GM12878 (cell line): ENCODE measurements around the gene TSHZ3. TPM values are rescaled to one million over a fixed set of nuclear protein-coding genes. Genes with fewer than 3 reads are reported as not detected.

ENCODE experiments used
- ATAC-seq: fragments of 200-7000 bp; cut with Tn5 transposase; 3 replicates; pipeline ENCODE4 v1.9.1; 2020; ENCODE audit warnings: mild to moderate bottlenecking, moderate library complexity
- BruUV-seq: library from RNA; stranded (reverse); fragments of 400-500 nt; replicated peaks from 2 replicates; lab custom pipeline; 2021; lab: Mats Ljungman, UMichigan
- CTCF ChIA-PET: fragments of 300-600 bp; sonication (Branson Sonifier 250); formaldehyde crosslinking; extraction: SDS; loops from one replicate; lab custom pipeline; 2021; ENCODE audit warnings: inconsistent platforms; lab: Yijun Ruan, JAX
- POLR2A ChIA-PET: fragments of 350-600 bp; formaldehyde crosslinking; extraction: SDS; loops from one replicate; lab custom pipeline; 2021; ENCODE audit warnings: inconsistent platforms; lab: Charles Lee
- RAD21 ChIA-PET: fragments of 300-600 bp; sonication (Branson Sonifier 250); formaldehyde crosslinking; loops from one replicate; lab custom pipeline; 2023; ENCODE audit warnings: antibody characterized with exemption; ENCODE audit not compliant: unreplicated experiment; lab: Charles Lee
- SMC1A ChIA-PET: fragments of 300-600 bp; sonication (Branson Sonifier 250); formaldehyde crosslinking; loops from one replicate; lab custom pipeline; 2023; ENCODE audit not compliant: unreplicated experiment, uncharacterized antibody; lab: Charles Lee
- DNase-seq: peaks from one replicate; pipeline ENCODE4 v3.0.0-alpha.2; 2011; ENCODE audit warnings: low read depth, low spot score
- FAIRE-seq: peaks from 3 replicates; lab custom pipeline; 2011; peaks lifted over from hg19 to GRCh38; lab: Jason Lieb, UNC
- H2AFZ ChIP-seq: 2 replicates; pipeline ENCODE4 v1.6.0; 2011; ENCODE audit warnings: low read depth, low read length, control low read depth; ENCODE audit not compliant: control insufficient read depth
- H3K27ac ChIP-seq: 2 replicates; pipeline ENCODE4 v1.5.1; 2011; ENCODE audit warnings: control low read depth; ENCODE audit not compliant: control insufficient read depth, insufficient read depth
- H3K27me3 ChIP-seq, 2 experiments: replicated peaks in 1 of 2; 2 replicates each; pipeline versions ENCODE4 v1.6.0 to v1.6.1; 2011; ENCODE audit warnings: low read length in 1 of 2; ENCODE audit not compliant: control insufficient read depth in 2 of 2, insufficient read depth in 2 of 2
- H3K36me3 ChIP-seq, 2 experiments: 2 replicates each; pipeline ENCODE4 v1.5.1; 2011; ENCODE audit warnings: low read length in 1 of 2; ENCODE audit not compliant: control insufficient read depth in 2 of 2, insufficient read depth in 2 of 2
- H3K4me1 ChIP-seq: 2 replicates; pipeline ENCODE4 v1.6.1; 2011; ENCODE audit warnings: mild to moderate bottlenecking, low read length, moderate library complexity, mixed read lengths; ENCODE audit not compliant: control insufficient read depth, insufficient read depth
- H3K4me2 ChIP-seq: 2 replicates; pipeline ENCODE4 v1.6.0; 2011; ENCODE audit warnings: control low read depth; ENCODE audit not compliant: control insufficient read depth, insufficient read depth
- H3K4me3 ChIP-seq: fragments of 200-600 bp; sonication (generic); 2 replicates; pipeline ENCODE4 v1.5.1; 2016
- H3K79me2 ChIP-seq: 2 replicates; pipeline ENCODE4 v1.6.0; 2011; ENCODE audit warnings: low read length; ENCODE audit not compliant: control insufficient read depth, insufficient read depth
- H3K9ac ChIP-seq: 2 replicates; pipeline ENCODE4 v1.8.0; 2011; ENCODE audit warnings: low read length, control low read depth, mixed read lengths; ENCODE audit not compliant: control insufficient read depth, insufficient read depth
- H3K9me3 ChIP-seq: replicated peaks from 3 replicates; pipeline ENCODE4 v1.5.1; 2011; ENCODE audit warnings: mild to moderate bottlenecking, low read length; ENCODE audit not compliant: control insufficient read depth, insufficient read depth
- H4K20me1 ChIP-seq: 2 replicates; pipeline ENCODE4 v1.6.0; 2011; ENCODE audit not compliant: control insufficient read depth, insufficient read depth
- NR2C2 ChIP-seq: IDR thresholded peaks from 2 replicates; pipeline ENCODE4 v1.6.1; 2011; ENCODE audit warnings: borderline replicate concordance, low read depth; ENCODE audit not compliant: control insufficient read depth, insufficient read length
- SMAD1 ChIP-seq: fragments of 450-650 bp; IDR thresholded peaks from 2 replicates; pipeline ENCODE4 v1.6.1; 2018; ENCODE audit warnings: mild to moderate bottlenecking, low read depth; ENCODE audit not compliant: partially characterized antibody
- YBX1 ChIP-seq: fragments of 450-650 bp; IDR thresholded peaks from 2 replicates; pipeline ENCODE4 v1.6.1; 2016; ENCODE audit warnings: antibody characterized with exemption
- WGBS: methylation state at CpG from one replicate; pipeline ENCODE4 v1.1.6; 2016; ENCODE audit warnings: low lambda C conversion rate; ENCODE audit not compliant: insufficient replicate concordance, insufficient coverage; ENCODE audit errors: missing lambda C conversion rate; 5-methylcytosine and 5-hydroxymethylcytosine counted together
- in situ Hi-C: fragments of 300-500 bp; cut with MboI; formaldehyde crosslinking; loops from 9 replicates; pipeline ENCODE4 v1.14.3; 2018; ENCODE audit warnings: mixed read lengths
- intact Hi-C: fragments of 100-400 bp; cut with micrococcal nuclease; formaldehyde crosslinking; loops from one replicate; pipeline ENCODE4 v1.14.2; 2022; ENCODE audit not compliant: unreplicated experiment
- polyA plus RNA-seq, 11 experiments: library from polyadenylated mRNA; depleted of rRNA in 4 of 11; unstranded in 6 of 11; stranded (reverse) in 5 of 11; fragments of >200 nt; fragmentation: Nextera tagmentation in 4 of 11; fragmentation: Illumina TruSeq in 1 of 11; extraction: Ambion mirVana in 4 of 11; extraction: Trizol in 1 of 11; gene quantifications; 1 replicate in 1 of 11; 2 replicates in 10 of 11; pipeline versions ENCODE4 v1.2.1 to v1.2.3, GENCODE V29; 2011 to 2016; ENCODE audit warnings: inconsistent platforms in 2 of 11, missing spikeins in 2 of 11, low read depth in 1 of 11
- total RNA-seq, 4 experiments: library from RNA; depleted of rRNA in 3 of 4; stranded (reverse); fragments of >200 nt in 3 of 4; fragmentation: Illumina TruSeq in 1 of 4; extraction: Trizol in 1 of 4; gene quantifications; 2 replicates each; pipeline versions ENCODE4 v1.2.1 to v1.2.3, GENCODE V29; 2013 to 2021
- TF ChIP-seq, protein P1 (sequence below): fragments of 450-650 bp; IDR thresholded peaks from 2 replicates; pipeline ENCODE4 v1.6.1; 2017; ENCODE audit warnings: mild to moderate bottlenecking, moderate library complexity
- TF ChIP-seq, protein P2 (sequence below): fragments of 450-650 bp; conservative IDR thresholded peaks from 2 replicates; pipeline ENCODE4 v1.6.1; 2017; ENCODE audit warnings: mild to moderate bottlenecking, moderate library complexity

Gene TSHZ3
- total and polyA plus RNA-seq, 10 of the 15 experiments (the other 5 are each of a cell fraction or from before 2014, with no cell fraction given): 0.23 TPM; not detected in 9

DNA sequence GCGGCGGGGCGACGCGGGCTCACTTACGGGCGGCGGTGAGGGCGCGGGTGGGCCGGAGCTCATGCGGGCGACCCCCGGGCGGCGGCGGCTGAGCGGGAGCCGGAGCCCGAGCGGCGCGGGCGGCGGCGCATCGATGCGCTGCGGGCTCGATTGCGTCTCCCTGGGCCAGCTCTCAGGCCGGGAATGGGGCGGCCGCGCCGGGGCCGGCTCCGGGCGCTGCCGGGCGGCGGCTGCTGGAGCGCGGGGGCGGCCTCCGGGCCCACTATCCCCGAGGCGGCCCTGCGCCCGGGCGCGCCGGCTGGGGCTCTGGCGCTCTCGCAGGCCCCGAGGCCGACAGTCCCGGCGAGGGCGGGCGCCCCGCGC is 1.4 kb upstream of the TSHZ3 start (continued):
- TF ChIP-seq, protein P1, sequence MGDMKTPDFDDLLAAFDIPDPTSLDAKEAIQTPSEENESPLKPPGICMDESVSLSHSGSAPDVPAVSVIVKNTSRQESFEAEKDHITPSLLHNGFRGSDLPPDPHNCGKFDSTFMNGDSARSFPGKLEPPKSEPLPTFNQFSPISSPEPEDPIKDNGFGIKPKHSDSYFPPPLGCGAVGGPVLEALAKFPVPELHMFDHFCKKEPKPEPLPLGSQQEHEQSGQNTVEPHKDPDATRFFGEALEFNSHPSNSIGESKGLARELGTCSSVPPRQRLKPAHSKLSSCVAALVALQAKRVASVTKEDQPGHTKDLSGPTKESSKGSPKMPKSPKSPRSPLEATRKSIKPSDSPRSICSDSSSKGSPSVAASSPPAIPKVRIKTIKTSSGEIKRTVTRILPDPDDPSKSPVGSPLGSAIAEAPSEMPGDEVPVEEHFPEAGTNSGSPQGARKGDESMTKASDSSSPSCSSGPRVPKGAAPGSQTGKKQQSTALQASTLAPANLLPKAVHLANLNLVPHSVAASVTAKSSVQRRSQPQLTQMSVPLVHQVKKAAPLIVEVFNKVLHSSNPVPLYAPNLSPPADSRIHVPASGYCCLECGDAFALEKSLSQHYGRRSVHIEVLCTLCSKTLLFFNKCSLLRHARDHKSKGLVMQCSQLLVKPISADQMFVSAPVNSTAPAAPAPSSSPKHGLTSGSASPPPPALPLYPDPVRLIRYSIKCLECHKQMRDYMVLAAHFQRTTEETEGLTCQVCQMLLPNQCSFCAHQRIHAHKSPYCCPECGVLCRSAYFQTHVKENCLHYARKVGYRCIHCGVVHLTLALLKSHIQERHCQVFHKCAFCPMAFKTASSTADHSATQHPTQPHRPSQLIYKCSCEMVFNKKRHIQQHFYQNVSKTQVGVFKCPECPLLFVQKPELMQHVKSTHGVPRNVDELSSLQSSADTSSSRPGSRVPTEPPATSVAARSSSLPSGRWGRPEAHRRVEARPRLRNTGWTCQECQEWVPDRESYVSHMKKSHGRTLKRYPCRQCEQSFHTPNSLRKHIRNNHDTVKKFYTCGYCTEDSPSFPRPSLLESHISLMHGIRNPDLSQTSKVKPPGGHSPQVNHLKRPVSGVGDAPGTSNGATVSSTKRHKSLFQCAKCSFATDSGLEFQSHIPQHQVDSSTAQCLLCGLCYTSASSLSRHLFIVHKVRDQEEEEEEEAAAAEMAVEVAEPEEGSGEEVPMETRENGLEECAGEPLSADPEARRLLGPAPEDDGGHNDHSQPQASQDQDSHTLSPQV: no peak
- TF ChIP-seq, all 136 proteins: peak for 0

DNA sequence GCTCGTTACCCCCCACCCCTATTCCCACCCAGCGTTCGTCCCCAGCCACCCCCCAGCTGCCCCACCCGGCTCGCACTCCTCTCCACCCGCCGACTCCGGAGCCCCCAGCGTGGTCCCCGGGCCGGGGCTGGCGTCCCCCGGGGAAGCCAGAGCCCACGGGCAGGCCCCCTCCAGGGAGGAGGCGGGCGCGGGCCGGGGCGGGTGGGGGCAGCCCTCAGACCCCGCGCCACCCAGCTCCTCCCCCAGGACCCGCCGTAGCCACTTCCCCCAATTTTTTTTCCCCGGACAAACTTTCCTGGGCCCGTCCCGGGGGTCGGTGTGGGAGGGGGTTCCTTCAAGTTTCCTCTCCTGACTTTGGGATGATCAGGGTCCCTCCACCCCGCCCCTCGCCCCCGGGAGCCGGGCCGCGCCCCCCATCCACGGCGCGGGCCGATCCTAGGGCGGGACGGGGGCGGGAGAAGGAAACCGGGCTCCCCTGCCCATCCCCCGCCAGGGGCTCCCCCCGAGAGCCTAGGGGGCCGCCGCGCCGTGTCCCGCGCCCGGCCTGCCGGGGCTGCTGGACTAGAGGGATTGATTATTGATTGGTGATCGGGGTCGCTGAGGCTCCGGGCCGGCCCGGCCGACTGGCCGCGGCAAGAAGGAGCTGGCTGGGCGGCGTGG is 927 bp upstream of the TSHZ3 start:
- Histone ChIP-seq H3K4me1 (no peaks in the 10 kb centered on the region), H3K4me3 (no peak overlapping the region), H3K27me3 (no peaks in the 10 kb centered on the region; a peak in 1 of 4 replicates), H2AFZ (no peak overlapping the region), H3K4me2 (no peak overlapping the region)
- in situ Hi-C loops: no loop called here
- no TSS peak for BruUV-seq
- WGBS: 47% methylated on average over 24 of the region's 61 CpGs
- POLR2A ChIA-PET: no interaction called here
- no peak for TF ChIP-seq YBX1
- TF ChIP-seq, protein P2, sequence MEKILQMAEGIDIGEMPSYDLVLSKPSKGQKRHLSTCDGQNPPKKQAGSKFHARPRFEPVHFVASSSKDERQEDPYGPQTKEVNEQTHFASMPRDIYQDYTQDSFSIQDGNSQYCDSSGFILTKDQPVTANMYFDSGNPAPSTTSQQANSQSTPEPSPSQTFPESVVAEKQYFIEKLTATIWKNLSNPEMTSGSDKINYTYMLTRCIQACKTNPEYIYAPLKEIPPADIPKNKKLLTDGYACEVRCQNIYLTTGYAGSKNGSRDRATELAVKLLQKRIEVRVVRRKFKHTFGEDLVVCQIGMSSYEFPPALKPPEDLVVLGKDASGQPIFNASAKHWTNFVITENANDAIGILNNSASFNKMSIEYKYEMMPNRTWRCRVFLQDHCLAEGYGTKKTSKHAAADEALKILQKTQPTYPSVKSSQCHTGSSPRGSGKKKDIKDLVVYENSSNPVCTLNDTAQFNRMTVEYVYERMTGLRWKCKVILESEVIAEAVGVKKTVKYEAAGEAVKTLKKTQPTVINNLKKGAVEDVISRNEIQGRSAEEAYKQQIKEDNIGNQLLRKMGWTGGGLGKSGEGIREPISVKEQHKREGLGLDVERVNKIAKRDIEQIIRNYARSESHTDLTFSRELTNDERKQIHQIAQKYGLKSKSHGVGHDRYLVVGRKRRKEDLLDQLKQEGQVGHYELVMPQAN: no peak
- no peak for TF ChIP-seq SMAD1
- TF ChIP-seq NR2C2: no peak
- TF ChIP-seq, all 136 proteins: peak for 0
- RAD21 ChIA-PET: no interaction called here
- Histone ChIP-seq H3K36me3 (no peaks in the 10 kb centered on the region), H4K20me1 (no peaks in the 10 kb centered on the region), H3K9me3 (no peaks in the 10 kb centered on the region; the same call in 2 of the 3 replicates), H3K27ac (no peak overlapping the region), H3K9ac (no peak overlapping the region), H3K79me2 (no peaks in the 10 kb centered on the region)
- ATAC-seq: no peak
- intact Hi-C loops: no loop called here
- SMC1A ChIA-PET: no interaction called here
- CTCF ChIA-PET: no interaction called here
- no peak for FAIRE-seq
- DNase-seq: no peak
